ENCODE data around the gene CD2BP2. TPM values are rescaled to one million over a fixed set of nuclear protein-coding genes. Genes with fewer than 3 reads are reported as not detected.

The CD2BP2 gene
- total and polyA plus RNA-seq, 2 of the 13 experiments (the other 11 are each of a cell fraction or from before 2014, with no cell fraction given), result 24.9 to 54.6 TPM

GRCh38 chr16:30377812-30378235, 22.7 kb upstream of the CD2BP2 start (continued):
- TF ChIP-seq HNF1A (IDR thresholded peaks at IDR 0.05; ENCODE audit: low read depth), result no peak
- no peak for TF ChIP-seq HNF1A (CRISPR knock-in tag; IDR thresholded peaks at IDR 0.05; ENCODE audit: borderline replicate concordance)
- TF ChIP-seq ATM (IDR thresholded peaks at IDR 0.05; ENCODE audit: borderline replicate concordance), result no peak
- TF ChIP-seq CC2D1A (CRISPR knock-in tag; IDR thresholded peaks at IDR 0.05), result no peak
- TF ChIP-seq MTF2 (CRISPR knock-in tag; IDR thresholded peaks at IDR 0.05; ENCODE audit: borderline replicate concordance), result no peak
- no peak for TF ChIP-seq HNRNPH1 (optimal IDR thresholded peaks at IDR 0.05; ENCODE audit: low read depth, low read length)
- TF ChIP-seq SIX1 (CRISPR knock-in tag; IDR thresholded peaks at IDR 0.05; ENCODE audit: borderline replicate concordance), result no peak
- TF ChIP-seq ZNF720 (CRISPR knock-in tag; IDR thresholded peaks at IDR 0.05), result no peak
- TF ChIP-seq NFE2L1 (CRISPR knock-in tag; IDR thresholded peaks at IDR 0.05; ENCODE audit: borderline replicate concordance), result no peak
- no peak for TF ChIP-seq PPARG (CRISPR knock-in tag; conservative IDR thresholded peaks at IDR 0.05)
- TF ChIP-seq E2F2 (CRISPR knock-in tag; IDR thresholded peaks at IDR 0.05; ENCODE audit: borderline replicate concordance), result no peak
- no peak; the same call in 1 of the 2 replicates for TF ChIP-seq TBX2 (CRISPR knock-in tag; IDR thresholded peaks at IDR 0.05; ENCODE audit: borderline replicate concordance)
- no peak; the same call in none of the 2 replicates for TF ChIP-seq ZNF510 (CRISPR knock-in tag; IDR thresholded peaks at IDR 0.05; ENCODE audit: low read depth)
- no peak for TF ChIP-seq KLF12 (CRISPR knock-in tag; IDR thresholded peaks at IDR 0.05; ENCODE audit: borderline replicate concordance)
- TF ChIP-seq ZMYM4 (CRISPR knock-in tag; IDR thresholded peaks at IDR 0.05), result peak; percentile 69; the same call in 1 of the 2 replicates
- TF ChIP-seq ZNF775 (CRISPR knock-in tag; IDR thresholded peaks at IDR 0.05; ENCODE audit: borderline replicate concordance), result no peak
- no peak for TF ChIP-seq ZNF282 (IDR thresholded peaks at IDR 0.05; ENCODE audit: partially characterized antibody)
- no peak for TF ChIP-seq MLX (CRISPR knock-in tag; IDR thresholded peaks at IDR 0.05)
- TF ChIP-seq MED1 (CRISPR knock-in tag; IDR thresholded peaks at IDR 0.05), result no peak
- TF ChIP-seq ZNF256 (CRISPR knock-in tag; conservative IDR thresholded peaks at IDR 0.05), result no peak
- TF ChIP-seq FOXP1 (IDR thresholded peaks at IDR 0.05), result no peak
- no peak for TF ChIP-seq FOXP1 (CRISPR knock-in tag; IDR thresholded peaks at IDR 0.05)
- TF ChIP-seq ZNF264 (CRISPR knock-in tag; IDR thresholded peaks at IDR 0.05), result no peak
- TF ChIP-seq CREBL2 (CRISPR knock-in tag; IDR thresholded peaks at IDR 0.05; ENCODE audit: borderline replicate concordance), result 0 out of 2 replicates have a peak, but pooled peaks have one; percentile 8
- no peak for TF ChIP-seq BORCS8-MEF2B (CRISPR knock-in tag; IDR thresholded peaks at IDR 0.05)
- TF ChIP-seq CSRNP1 (CRISPR knock-in tag; IDR thresholded peaks at IDR 0.05), result peak; percentile 37; the same call in 1 of the 2 replicates
